ENCODE data around the gene LZTFL1. TPM values are rescaled to one million over a fixed set of nuclear protein-coding genes. Genes with fewer than 3 reads are reported as not detected.

LZTFL1 gene
- total and polyA plus RNA-seq, 2 experiments from 2014 or later = 6.3 to 13.9 TPM

DNA sequence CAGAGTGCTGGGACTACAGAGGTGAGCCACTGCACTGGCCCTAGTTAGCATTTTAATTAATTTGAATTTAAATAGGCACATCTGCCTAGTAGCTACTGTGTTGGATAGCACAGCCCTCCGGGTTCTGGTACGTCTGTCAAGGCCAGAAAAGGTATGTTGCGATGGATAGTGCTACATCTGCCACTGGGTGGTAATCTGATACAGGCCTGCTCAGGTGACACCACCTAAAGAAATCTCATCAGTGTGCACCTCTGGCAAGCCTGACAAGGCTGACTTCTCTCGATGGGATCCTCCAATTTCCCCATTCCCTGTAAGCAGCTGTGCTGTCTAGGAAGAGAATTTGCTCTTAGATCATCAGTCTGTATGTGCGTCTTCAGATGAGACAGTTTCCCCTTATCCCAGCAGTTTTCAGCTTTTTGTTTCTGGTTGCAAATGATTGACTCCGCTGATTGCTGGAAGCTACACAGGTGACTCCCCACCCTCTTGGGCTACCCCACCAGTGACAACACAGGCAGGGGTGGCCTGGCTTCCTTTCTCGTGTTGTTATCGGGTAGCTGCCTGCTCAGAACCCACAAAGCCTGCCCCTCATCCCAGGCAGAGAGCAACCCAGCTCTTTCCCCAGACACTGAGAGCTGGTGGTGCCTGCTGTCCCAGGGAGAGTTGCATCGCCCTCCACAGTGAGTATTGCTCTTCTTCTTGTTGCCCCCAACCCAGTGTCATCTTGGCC lies 44.2 kb upstream of the LZTFL1 start, which contains the start of gene CCR9:
CCR9 (plus strand) TSS at position 565 of the 727 bp plus-strand sequence. CDS start 8,391 bp downstream, outside the sequence.
- Mint-ChIP-seq H3K36me3 (ENCODE audit: low read depth) (no peaks in the 10 kb centered on the region), H3K4me3 (no peak within 1 kb of the TSS), H3K4me1 (peaks cover 10% of the 10 kb centered on the region; the same call in 2 of the 3 replicates), H3K27me3 (ENCODE audit: insufficient read depth, low read depth, poor library complexity) (peaks cover 4% of the 10 kb centered on the region), H3K9me3 (no peaks in the 10 kb centered on the region), H3K27ac (peak within 1 kb of the TSS; percentile 21; the same call in 1 of the 2 replicates)
- Histone ChIP-seq H3K4me1 (ENCODE audit: insufficient read depth) (no peaks in the 10 kb centered on the region; the same call in 1 of the 2 replicates), H3F3A (replicated peaks; ENCODE audit: low read depth) (no peaks in the 10 kb centered on the region), H3K4me3 (no peak within 1 kb of the TSS), H3K27me3 (ENCODE audit: insufficient read depth) (no peaks in the 10 kb centered on the region), H3K27ac (ENCODE audit: low read depth) (no peak within 1 kb of the TSS), H3K79me2 (replicated peaks; ENCODE audit: insufficient read depth) (no peaks in the 10 kb centered on the region), H3K9me2 (ENCODE audit: insufficient read depth) (no peaks in the 10 kb centered on the region), H3K4me2 (no peak within 1 kb of the TSS), H3K36me3 (ENCODE audit: insufficient read depth) (no peaks in the 10 kb centered on the region), H2AFZ (no peak within 1 kb of the TSS), H4K20me1 (replicated peaks; ENCODE audit: insufficient read depth) (no peaks in the 10 kb centered on the region)
- DNase-seq (ENCODE audit: low spot score) = peak; percentile 18
- TF ChIP-seq EZH2 (IDR thresholded peaks at IDR 0.05; ENCODE audit: low read depth, unreplicated experiment) (no peak), STAT1 (IDR thresholded peaks at IDR 0.05; ENCODE audit: unreplicated experiment) (no peak), POLR2AphosphoS5 (IDR thresholded peaks at IDR 0.05; ENCODE audit: low read depth) (no peak), EZH2phosphoT487 (IDR thresholded peaks at IDR 0.05; ENCODE audit: unreplicated experiment) (no peak), NANOG (IDR thresholded peaks at IDR 0.05; ENCODE audit: borderline replicate concordance) (no peak), ZNF331 (CRISPR knock-in tag; IDR thresholded peaks at IDR 0.05; ENCODE audit: low read depth) (no peak), ZNF114 (CRISPR knock-in tag; IDR thresholded peaks at IDR 0.05) (no peak), JUNB (IDR thresholded peaks at IDR 0.05; ENCODE audit: unreplicated experiment) (no peak), CREB1 (CRISPR knock-in tag; IDR thresholded peaks at IDR 0.05; ENCODE audit: low read depth) (no peak)
- TF ChIP-seq, protein P1, sequence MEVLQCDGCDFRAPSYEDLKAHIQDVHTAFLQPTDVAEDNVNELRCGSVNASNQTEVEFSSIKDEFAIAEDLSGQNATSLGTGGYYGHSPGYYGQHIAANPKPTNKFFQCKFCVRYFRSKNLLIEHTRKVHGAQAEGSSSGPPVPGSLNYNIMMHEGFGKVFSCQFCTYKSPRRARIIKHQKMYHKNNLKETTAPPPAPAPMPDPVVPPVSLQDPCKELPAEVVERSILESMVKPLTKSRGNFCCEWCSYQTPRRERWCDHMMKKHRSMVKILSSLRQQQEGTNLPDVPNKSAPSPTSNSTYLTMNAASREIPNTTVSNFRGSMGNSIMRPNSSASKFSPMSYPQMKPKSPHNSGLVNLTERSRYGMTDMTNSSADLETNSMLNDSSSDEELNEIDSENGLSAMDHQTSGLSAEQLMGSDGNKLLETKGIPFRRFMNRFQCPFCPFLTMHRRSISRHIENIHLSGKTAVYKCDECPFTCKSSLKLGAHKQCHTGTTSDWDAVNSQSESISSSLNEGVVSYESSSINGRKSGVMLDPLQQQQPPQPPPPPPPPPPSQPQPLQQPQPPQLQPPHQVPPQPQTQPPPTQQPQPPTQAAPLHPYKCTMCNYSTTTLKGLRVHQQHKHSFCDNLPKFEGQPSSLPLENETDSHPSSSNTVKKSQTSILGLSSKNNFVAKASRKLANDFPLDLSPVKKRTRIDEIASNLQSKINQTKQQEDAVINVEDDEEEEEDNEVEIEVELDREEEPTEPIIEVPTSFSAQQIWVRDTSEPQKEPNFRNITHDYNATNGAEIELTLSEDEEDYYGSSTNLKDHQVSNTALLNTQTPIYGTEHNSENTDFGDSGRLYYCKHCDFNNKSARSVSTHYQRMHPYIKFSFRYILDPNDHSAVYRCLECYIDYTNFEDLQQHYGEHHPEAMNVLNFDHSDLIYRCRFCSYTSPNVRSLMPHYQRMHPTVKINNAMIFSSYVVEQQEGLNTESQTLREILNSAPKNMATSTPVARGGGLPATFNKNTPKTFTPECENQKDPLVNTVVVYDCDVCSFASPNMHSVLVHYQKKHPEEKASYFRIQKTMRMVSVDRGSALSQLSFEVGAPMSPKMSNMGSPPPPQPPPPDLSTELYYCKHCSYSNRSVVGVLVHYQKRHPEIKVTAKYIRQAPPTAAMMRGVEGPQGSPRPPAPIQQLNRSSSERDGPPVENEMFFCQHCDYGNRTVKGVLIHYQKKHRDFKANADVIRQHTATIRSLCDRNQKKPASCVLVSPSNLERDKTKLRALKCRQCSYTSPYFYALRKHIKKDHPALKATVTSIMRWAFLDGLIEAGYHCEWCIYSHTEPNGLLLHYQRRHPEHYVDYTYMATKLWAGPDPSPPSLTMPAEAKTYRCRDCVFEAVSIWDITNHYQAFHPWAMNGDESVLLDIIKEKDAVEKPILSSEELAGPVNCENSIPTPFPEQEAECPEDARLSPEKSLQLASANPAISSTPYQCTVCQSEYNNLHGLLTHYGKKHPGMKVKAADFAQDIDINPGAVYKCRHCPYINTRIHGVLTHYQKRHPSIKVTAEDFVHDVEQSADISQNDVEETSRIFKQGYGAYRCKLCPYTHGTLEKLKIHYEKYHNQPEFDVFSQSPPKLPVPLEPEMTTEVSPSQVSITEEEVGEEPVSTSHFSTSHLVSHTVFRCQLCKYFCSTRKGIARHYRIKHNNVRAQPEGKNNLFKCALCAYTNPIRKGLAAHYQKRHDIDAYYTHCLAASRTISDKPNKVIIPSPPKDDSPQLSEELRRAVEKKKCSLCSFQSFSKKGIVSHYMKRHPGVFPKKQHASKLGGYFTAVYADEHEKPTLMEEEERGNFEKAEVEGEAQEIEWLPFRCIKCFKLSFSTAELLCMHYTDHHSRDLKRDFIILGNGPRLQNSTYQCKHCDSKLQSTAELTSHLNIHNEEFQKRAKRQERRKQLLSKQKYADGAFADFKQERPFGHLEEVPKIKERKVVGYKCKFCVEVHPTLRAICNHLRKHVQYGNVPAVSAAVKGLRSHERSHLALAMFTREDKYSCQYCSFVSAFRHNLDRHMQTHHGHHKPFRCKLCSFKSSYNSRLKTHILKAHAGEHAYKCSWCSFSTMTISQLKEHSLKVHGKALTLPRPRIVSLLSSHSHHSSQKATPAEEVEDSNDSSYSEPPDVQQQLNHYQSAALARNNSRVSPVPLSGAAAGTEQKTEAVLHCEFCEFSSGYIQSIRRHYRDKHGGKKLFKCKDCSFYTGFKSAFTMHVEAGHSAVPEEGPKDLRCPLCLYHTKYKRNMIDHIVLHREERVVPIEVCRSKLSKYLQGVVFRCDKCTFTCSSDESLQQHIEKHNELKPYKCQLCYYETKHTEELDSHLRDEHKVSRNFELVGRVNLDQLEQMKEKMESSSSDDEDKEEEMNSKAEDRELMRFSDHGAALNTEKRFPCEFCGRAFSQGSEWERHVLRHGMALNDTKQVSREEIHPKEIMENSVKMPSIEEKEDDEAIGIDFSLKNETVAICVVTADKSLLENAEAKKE (CRISPR knock-in tag; IDR thresholded peaks at IDR 0.05) = no peak
- TF ChIP-seq, protein P2, sequence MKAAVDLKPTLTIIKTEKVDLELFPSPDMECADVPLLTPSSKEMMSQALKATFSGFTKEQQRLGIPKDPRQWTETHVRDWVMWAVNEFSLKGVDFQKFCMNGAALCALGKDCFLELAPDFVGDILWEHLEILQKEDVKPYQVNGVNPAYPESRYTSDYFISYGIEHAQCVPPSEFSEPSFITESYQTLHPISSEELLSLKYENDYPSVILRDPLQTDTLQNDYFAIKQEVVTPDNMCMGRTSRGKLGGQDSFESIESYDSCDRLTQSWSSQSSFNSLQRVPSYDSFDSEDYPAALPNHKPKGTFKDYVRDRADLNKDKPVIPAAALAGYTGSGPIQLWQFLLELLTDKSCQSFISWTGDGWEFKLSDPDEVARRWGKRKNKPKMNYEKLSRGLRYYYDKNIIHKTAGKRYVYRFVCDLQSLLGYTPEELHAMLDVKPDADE (IDR thresholded peaks at IDR 0.05) = no peak
- TF ChIP-seq, protein P3, sequence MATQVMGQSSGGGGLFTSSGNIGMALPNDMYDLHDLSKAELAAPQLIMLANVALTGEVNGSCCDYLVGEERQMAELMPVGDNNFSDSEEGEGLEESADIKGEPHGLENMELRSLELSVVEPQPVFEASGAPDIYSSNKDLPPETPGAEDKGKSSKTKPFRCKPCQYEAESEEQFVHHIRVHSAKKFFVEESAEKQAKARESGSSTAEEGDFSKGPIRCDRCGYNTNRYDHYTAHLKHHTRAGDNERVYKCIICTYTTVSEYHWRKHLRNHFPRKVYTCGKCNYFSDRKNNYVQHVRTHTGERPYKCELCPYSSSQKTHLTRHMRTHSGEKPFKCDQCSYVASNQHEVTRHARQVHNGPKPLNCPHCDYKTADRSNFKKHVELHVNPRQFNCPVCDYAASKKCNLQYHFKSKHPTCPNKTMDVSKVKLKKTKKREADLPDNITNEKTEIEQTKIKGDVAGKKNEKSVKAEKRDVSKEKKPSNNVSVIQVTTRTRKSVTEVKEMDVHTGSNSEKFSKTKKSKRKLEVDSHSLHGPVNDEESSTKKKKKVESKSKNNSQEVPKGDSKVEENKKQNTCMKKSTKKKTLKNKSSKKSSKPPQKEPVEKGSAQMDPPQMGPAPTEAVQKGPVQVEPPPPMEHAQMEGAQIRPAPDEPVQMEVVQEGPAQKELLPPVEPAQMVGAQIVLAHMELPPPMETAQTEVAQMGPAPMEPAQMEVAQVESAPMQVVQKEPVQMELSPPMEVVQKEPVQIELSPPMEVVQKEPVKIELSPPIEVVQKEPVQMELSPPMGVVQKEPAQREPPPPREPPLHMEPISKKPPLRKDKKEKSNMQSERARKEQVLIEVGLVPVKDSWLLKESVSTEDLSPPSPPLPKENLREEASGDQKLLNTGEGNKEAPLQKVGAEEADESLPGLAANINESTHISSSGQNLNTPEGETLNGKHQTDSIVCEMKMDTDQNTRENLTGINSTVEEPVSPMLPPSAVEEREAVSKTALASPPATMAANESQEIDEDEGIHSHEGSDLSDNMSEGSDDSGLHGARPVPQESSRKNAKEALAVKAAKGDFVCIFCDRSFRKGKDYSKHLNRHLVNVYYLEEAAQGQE (IDR thresholded peaks at IDR 0.05; ENCODE audit: unreplicated experiment) = no peak
- TF ChIP-seq, protein P4, sequence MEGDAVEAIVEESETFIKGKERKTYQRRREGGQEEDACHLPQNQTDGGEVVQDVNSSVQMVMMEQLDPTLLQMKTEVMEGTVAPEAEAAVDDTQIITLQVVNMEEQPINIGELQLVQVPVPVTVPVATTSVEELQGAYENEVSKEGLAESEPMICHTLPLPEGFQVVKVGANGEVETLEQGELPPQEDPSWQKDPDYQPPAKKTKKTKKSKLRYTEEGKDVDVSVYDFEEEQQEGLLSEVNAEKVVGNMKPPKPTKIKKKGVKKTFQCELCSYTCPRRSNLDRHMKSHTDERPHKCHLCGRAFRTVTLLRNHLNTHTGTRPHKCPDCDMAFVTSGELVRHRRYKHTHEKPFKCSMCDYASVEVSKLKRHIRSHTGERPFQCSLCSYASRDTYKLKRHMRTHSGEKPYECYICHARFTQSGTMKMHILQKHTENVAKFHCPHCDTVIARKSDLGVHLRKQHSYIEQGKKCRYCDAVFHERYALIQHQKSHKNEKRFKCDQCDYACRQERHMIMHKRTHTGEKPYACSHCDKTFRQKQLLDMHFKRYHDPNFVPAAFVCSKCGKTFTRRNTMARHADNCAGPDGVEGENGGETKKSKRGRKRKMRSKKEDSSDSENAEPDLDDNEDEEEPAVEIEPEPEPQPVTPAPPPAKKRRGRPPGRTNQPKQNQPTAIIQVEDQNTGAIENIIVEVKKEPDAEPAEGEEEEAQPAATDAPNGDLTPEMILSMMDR (conservative IDR thresholded peaks at IDR 0.05; ENCODE audit: low read depth in 2 of 2) = no peak; a peak in 1 of 4 replicates
- peak; percentile 81 for ATAC-seq

All from GM23338 (cell line).